GM18951 (cell line): ENCODE data around the gene GHDC.
"Not testable (repeated sequence)": the region's sequence is repeated elsewhere in the genome, so short reads cannot be mapped to it uniquely, and the experiment has no call there.

Experiments used
- POLR2A ChIP-seq: IDR thresholded peaks from 4 replicates; pipeline ENCODE4 v1.6.1; 2011; ENCODE audit warnings: mild to moderate bottlenecking; ENCODE audit not compliant: insufficient read length, insufficient read depth; ENCODE audit errors: extremely low read depth
- in situ Hi-C: fragments of 300-500 bp; cut with MboI; formaldehyde crosslinking; loops from one replicate; pipeline ENCODE4 v1.12.0; 2022; ENCODE audit warnings: low sequenced_read_pairs, mixed read lengths, inconsistent platforms; ENCODE audit not compliant: unreplicated experiment

The GHDC gene

DNA sequence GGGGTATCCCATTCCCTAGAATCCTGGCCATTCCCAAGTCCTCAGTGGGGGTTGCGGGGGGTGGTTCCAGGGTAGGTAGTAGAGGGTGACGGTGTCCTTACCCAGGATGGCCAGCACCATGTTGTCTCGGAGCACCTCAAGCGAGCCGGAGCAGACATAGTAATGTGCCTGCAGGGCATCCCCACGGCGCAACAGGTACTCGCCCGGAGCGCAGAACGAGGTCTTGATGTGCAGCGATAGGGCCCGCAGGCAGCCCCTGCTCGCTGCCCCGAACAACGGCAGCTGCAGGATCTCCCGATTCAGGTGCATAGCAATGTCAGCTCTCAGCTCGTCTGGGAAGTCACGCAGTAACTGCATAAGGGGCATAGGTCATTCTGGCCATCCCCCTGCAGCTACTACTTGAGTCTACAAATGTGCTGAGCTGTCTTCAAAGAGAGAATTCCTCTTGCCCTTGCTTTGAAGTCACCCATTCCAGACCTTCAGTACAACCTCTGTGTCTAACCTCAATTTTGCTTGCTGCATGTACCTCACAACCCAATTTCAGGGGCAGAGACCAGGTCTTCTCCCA, 28.0 kb downstream of the GHDC start:
- in situ Hi-C loops: no loop called here
- TF ChIP-seq POLR2A: no peak

GRCh38 chr17:42165751-42166150, 28.5 kb downstream of the GHDC start:
- TF ChIP-seq POLR2A: no peak
- in situ Hi-C loops: no loop called here

DNA sequence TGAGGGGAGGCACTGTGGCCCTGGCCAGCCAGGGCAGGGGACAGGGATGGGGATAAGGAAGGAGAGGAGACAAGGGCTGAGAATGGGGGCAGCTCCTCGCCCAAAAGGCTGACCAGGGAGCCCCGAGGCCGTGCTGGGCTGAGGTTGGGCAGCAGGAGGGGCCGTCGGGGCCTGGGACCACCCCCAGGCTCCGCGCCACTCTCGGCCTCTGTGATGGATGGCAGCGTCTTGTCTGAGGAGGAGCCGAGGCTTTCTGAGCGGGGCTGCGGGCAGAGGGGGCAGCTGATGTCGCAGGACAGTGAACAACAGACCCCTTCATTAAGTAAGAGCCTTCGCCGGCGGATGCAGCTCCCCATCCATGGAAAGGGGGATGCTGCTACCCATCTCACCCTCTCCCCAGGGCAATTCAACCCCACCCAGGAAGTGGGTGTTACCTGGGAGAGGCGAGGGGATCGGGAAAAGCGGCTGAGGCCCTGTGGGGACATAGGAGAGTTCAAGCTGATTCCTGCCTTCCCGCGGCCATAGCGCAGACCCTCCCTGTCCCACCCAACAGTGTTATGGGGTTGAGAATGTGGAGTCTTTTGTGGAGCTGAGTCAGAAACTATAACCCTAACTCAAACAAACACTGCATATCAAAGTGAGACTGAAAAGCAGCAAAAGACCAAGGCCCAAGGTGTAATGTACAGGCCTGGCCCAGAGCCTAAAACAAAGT, 30.4 kb downstream of the GHDC start:
- in situ Hi-C loops: no loop called here
- no peak for TF ChIP-seq POLR2A

DNA sequence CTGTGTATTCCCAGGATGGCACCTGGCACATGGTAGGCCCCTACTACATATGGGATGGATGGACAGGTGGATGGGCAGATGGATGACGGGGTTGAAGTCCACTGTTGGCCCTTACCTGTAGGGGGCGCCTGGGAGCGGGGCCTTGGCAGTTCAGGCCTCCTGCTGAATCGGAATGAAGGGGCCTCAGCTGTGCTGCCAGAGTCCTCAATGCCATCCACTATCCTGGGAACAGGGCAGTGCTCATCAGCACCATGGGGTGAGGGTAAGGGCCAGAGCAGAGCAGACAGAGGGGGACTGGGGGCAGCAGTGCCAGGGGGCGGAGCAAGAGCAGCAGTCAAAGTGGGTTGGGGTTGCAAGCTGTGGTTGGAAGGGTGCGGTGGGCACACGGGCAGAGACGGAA, 31.2 kb downstream of the GHDC start:
- in situ Hi-C loops: no loop called here
- no peak for TF ChIP-seq POLR2A

GRCh38 chr17:42160531-42160910, 33.8 kb downstream of the GHDC start:
- in situ Hi-C loops: no loop called here
- no peak for TF ChIP-seq POLR2A

DNA sequence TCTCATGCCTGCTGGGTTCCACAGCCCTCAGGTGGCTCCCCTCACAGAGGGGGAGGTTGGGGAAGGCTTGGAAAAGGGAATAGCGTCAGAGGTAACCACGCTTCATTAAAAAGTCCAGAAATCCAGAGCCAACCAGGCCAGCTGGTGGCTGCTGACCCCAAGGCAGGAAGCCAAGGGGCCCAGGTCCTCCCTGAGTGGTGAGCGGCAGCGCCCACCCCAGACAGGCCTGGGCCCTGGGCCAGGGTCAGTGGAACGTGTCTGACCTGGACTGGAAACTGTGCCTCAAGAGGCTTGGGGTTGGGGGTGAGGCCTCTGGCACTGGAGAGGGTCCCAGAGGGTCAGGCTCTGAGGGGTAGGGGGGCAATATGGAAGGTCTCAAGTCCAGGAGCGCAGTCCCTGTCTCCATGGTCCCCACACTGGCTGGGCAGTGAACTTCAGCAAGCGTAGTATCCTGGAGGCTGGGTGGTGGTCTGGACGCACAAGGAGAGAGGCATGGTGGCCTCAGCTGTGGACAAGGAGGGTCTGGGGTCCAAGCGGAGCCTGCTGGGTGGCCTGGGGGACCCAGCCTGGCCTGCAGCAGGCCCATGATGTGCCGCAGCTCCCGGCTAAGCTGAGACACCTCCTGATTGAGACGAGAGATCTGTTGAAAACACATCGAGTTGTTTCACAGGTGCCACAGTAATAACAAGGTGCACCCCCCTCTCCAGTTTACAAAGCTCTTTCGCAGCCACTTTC, 34.3 kb downstream of the GHDC start:
- TF ChIP-seq POLR2A: no peak
- in situ Hi-C loops: no loop called here

GRCh38 chr17:42155614-42156045, 38.7 kb downstream of the GHDC start:
- TF ChIP-seq POLR2A: no peak
- in situ Hi-C loops: no loop called here

GRCh38 chr17:42153919-42154742, 40.2 kb downstream of the GHDC start:
- TF ChIP-seq POLR2A: no peak
- in situ Hi-C loops: no loop called here

DNA sequence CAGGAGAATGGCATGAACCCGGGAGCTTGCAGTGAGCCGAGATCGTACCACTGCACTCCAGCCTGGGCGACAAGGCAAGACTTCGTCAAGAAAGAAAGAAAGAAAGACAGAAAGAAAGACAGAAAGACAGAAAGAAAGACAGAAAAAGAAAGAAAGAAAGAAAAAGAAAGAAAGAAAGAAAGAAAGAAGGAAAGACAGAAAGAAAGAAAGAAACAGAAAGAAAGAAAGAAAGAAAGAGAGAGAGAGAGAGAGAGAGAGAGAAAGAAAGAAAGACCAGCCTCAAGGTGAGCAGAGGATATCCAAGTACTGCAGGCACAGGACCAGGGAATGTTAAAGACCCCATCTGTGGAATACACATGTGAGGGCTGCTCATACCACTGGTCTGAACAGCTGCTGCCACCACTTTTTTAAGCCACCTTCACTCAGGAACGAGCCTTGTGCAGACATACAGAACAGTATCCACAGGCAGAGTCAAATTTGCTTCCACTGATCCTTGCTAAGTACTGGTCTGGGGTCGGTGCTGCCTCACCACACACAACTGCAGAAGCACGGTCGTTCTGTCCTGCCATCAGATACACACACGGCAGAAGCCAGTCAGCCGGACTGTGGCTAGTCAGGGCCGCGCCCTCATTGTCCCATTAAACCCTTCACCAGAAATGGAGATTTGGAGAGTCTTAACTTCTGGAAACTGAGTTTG, 47.2 kb downstream of the GHDC start:
- TF ChIP-seq POLR2A: no peak
- in situ Hi-C loops: no loop called here

- in situ Hi-C loops: not testable (repeated sequence)
These were observed 51.2 kb downstream of the GHDC start for GRCh38 chr17:42143138-42143537.

DNA sequence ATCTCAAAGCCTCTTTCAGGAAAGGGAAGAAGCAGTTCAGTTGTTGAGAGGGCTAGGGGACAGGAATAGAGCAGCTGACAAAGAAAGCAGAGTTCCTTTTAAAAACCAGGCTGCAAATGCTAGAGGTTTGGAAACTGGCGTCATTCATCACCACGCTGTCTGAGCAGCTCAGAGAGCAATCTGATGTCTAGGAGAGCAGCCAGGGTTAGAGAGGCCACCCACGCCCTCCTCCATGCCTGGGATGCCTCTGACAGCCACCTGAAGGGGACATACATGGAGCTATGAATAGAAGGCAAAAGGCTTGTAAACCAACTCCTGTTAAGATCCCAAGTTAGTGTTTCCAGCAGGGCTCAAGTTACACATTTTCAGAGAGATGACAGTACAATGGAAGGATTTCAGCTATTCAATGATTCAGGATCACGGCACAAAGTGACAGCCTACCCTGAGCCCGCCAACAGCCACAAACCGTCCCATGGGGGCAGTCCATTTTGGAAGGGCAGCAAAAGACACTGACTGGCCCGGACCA, 51.9 kb downstream of the GHDC start:
- no peak for TF ChIP-seq POLR2A
- in situ Hi-C loops: no loop called here

DNA sequence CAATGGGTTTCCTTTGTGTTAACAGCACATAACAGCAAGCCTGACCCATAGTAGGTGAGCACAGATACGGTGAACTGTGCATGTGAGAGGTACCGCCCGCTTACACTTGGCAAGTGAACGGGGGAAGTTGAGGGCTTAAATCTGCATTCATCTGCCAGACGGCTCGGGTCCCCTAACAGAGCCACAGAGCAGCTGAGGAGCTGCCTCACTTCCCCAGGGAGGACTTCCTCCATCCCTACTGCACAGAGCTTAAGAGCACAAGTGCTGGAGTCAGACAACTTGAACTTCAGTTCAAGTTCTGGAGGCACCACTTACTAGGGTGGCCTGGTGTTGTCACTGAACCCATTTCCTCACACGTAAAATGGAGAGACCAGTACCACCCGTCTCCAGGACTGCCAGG, 52.9 kb downstream of the GHDC start:
- in situ Hi-C loops: no loop called here

GRCh38 chr17:42140690-42141089, 53.6 kb downstream of the GHDC start:
- in situ Hi-C loops: not testable (repeated sequence)

More for the DNA sequence above, 52.9 kb downstream of the GHDC start:
- TF ChIP-seq POLR2A: no peak
